Measurements from ENCODE around the gene DLEC1.

DLEC1 gene

DNA sequence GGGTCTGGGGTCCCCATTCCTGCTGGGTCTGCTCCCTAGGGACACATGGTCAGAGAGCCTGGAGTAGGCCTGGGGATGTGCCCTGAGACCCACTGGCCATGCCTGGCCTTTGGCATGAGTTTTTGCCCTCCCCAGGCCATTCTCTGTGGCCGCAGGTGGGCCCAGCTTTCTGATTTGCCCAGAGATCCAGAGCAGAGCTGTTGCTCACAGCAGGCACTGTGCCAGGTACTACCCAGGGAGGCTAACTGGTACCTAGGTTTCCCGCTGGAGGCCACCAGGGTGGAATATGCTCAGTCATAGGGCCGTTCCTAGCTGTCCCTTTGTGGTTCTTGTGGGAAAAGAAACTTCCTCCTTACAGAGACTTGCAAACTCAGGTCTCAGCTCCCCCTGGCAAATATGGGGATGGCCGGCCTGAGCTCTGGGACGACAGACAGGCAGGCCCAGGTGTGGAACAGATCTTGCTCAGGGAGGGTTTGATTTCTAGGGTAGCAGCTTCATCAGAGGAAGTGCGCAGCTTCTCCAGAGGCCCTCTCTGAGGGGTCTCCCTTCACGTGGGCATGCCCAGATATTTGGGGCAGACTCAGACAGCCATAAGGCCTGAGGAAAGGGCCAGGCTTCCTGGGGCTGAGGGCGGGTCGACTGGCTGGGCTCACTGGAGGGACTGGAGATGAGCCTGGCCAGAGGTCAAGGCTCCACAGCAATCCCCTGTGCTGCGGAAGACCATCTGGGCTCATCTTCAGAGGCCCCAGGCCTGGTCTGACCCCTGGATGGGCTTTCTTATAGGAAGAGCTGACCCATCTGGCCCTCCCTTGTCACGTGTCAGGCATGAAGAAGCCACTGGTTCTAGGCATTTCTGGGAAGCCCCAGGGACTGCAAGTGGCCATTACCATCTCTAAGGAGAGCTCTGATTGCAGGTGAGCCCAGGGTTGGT is 69.9 kb downstream of the DLEC1 start:
- TF ChIP-seq, protein P1, sequence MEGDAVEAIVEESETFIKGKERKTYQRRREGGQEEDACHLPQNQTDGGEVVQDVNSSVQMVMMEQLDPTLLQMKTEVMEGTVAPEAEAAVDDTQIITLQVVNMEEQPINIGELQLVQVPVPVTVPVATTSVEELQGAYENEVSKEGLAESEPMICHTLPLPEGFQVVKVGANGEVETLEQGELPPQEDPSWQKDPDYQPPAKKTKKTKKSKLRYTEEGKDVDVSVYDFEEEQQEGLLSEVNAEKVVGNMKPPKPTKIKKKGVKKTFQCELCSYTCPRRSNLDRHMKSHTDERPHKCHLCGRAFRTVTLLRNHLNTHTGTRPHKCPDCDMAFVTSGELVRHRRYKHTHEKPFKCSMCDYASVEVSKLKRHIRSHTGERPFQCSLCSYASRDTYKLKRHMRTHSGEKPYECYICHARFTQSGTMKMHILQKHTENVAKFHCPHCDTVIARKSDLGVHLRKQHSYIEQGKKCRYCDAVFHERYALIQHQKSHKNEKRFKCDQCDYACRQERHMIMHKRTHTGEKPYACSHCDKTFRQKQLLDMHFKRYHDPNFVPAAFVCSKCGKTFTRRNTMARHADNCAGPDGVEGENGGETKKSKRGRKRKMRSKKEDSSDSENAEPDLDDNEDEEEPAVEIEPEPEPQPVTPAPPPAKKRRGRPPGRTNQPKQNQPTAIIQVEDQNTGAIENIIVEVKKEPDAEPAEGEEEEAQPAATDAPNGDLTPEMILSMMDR (IDR thresholded peaks at IDR 0.05; ENCODE audit: low read depth, low read length, missing control alignments): no peak
- H3K4me3 ChIP-seq (ENCODE audit: low read depth, low read length): no peak overlapping the region
- in situ Hi-C loops (cut with HindIII; ENCODE audit: low sequenced_read_pairs): no loop called here
- no peak for DNase-seq (ENCODE audit: low read depth)

GRCh38 chr3:38109580-38110313 is 70.7 kb downstream of the DLEC1 start:
- in situ Hi-C loops (cut with HindIII; ENCODE audit: low sequenced_read_pairs): no loop called here
- TF ChIP-seq, protein P1 (IDR thresholded peaks at IDR 0.05; ENCODE audit: low read depth, low read length, missing control alignments): no peak
- no peak for DNase-seq (ENCODE audit: low read depth)
- no peak overlapping the region for H3K4me3 ChIP-seq (ENCODE audit: low read depth, low read length)

GRCh38 chr3:38110314-38111050 is 71.5 kb downstream of the DLEC1 start:
- TF ChIP-seq, protein P1 (IDR thresholded peaks at IDR 0.05; ENCODE audit: low read depth, low read length, missing control alignments): no peak
- H3K4me3 ChIP-seq (ENCODE audit: low read depth, low read length): no peak overlapping the region
- in situ Hi-C loops (cut with HindIII; ENCODE audit: low sequenced_read_pairs): no loop called here
- no peak for DNase-seq (ENCODE audit: low read depth)

DNA sequence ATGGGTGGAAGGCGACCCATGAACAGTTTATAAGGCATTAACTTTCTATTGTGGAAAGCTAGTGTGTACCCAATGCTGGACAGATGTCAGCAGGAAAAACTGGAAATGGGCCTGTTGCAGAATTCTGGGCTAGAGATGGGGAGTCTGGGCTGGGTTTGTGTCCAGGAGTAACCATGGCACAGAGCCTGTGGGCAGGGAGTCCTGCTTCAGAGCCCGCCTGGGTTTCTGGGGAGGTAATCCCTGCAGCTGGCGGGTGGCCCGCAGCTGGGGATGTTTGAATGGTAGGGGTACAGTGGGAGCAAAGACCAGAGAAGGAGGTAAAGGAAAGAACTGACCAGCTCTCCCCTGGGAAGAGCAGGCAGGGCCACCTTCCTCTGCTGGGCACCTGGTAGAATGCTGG is 72.2 kb downstream of the DLEC1 start:
- TF ChIP-seq, protein P1 (IDR thresholded peaks at IDR 0.05; ENCODE audit: low read depth, low read length, missing control alignments): no peak
- no peak overlapping the region for H3K4me3 ChIP-seq (ENCODE audit: low read depth, low read length)
- DNase-seq (ENCODE audit: low read depth): no peak
- in situ Hi-C loops (cut with HindIII; ENCODE audit: low sequenced_read_pairs): no loop called here

GRCh38 chr3:38111696-38112377 is 72.8 kb downstream of the DLEC1 start:
- TF ChIP-seq, protein P1 (IDR thresholded peaks at IDR 0.05; ENCODE audit: low read depth, low read length, missing control alignments): no peak
- in situ Hi-C loops (cut with HindIII; ENCODE audit: low sequenced_read_pairs): no loop called here
- H3K4me3 ChIP-seq (ENCODE audit: low read depth, low read length): no peak overlapping the region
- no peak for DNase-seq (ENCODE audit: low read depth)

DNA sequence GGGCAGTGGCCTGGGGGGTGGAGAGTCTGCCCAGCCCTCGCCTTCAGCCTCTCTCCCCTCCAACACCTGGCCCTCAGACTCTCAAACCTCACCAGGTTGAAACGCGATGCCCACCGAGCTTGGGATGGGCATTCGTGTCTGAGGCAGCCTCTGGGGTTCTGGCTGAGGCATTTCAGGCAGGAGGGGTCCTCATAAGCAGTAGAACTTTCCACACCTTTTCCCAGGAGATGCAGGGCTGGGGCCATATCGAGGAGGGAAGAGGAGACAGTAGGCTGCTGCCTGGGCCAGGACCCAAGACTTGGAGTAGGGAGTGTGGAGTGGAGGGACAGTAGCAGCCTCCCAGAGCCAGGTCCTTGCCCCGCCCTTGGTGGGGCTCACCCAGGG is 73.4 kb downstream of the DLEC1 start:
- in situ Hi-C loops (cut with HindIII; ENCODE audit: low sequenced_read_pairs): no loop called here
- TF ChIP-seq, protein P1 (IDR thresholded peaks at IDR 0.05; ENCODE audit: low read depth, low read length, missing control alignments): no peak
- no peak overlapping the region for H3K4me3 ChIP-seq (ENCODE audit: low read depth, low read length)
- DNase-seq (ENCODE audit: low read depth): no peak
